ENCODE data around the gene STMN1. TPM values are rescaled to one million over a fixed set of nuclear protein-coding genes. Genes with fewer than 3 reads are reported as not detected.

STMN1 gene
- total RNA-seq, 2 experiments from 2014 or later = 487 to 493 TPM

- no peak overlapping the region for H3K27ac Mint-ChIP-seq
- no peaks in the 10 kb centered on the region for H3K27me3 Mint-ChIP-seq
- DNase-seq (no peak), ATAC-seq (no peak)
- CTCF ChIA-PET = interaction anchor here (1.3 to 20.0 kb wide), 3 partner anchors 41 to 110 kb away, joined by 3 to 417 read pairs (median 3); partner anchors contain the start of gene PAFAH2
- no peak overlapping the region for H3K4me3 Mint-ChIP-seq
- H3K4me1 Mint-ChIP-seq (ENCODE audit: low read depth) = peaks cover 5% of the 10 kb centered on the region
- TF ChIP-seq, protein P1, sequence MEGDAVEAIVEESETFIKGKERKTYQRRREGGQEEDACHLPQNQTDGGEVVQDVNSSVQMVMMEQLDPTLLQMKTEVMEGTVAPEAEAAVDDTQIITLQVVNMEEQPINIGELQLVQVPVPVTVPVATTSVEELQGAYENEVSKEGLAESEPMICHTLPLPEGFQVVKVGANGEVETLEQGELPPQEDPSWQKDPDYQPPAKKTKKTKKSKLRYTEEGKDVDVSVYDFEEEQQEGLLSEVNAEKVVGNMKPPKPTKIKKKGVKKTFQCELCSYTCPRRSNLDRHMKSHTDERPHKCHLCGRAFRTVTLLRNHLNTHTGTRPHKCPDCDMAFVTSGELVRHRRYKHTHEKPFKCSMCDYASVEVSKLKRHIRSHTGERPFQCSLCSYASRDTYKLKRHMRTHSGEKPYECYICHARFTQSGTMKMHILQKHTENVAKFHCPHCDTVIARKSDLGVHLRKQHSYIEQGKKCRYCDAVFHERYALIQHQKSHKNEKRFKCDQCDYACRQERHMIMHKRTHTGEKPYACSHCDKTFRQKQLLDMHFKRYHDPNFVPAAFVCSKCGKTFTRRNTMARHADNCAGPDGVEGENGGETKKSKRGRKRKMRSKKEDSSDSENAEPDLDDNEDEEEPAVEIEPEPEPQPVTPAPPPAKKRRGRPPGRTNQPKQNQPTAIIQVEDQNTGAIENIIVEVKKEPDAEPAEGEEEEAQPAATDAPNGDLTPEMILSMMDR (IDR thresholded peaks at IDR 0.05) = no peak
- POLR2A ChIA-PET = interaction anchor here (1.4 to 3.7 kb wide), 3 partner anchors 13 to 14 kb away, joined by 4 to 8 read pairs (median 7); partner anchors contain the start of gene PAQR7
- intact Hi-C loops (cut with micrococcal nuclease) = no loop called here
- H3K36me3 Mint-ChIP-seq (ENCODE audit: low read depth) = no peaks in the 10 kb centered on the region
- H3K9me3 Mint-ChIP-seq = no peaks in the 10 kb centered on the region
Measured at GRCh38 chr1:25889470-25889869, 16.7 kb downstream of the STMN1 start.

DNA sequence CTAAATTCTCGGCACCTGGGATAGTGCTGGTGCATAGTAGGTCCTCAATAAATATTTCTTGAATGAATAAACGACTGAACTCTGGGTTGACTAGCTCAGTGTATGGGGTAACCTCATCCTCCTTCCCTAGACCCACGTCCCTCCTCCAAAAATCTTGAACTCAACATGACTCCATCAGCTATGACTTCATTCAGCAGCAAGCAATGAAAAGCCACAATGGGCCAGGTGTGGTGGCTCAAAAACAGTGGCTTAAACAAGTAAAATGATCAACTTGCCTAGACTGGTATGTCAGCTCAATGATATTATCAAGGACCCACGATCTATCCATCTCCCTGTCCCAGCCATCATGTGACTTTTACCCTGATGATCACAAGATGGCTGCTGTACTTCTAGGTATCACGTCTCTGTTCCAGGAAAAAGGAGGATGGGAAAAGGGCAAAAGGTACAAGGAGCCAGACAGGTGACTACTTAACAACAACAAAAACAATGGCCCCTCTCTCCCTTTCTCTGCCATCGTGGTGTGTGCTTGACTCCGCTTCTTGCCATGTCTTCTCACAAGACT, 17.7 kb downstream of the STMN1 start:
- no peak overlapping the region for H3K4me3 Mint-ChIP-seq
- no peaks in the 10 kb centered on the region for H3K36me3 Mint-ChIP-seq (ENCODE audit: low read depth)
- no peak overlapping the region for H3K27ac Mint-ChIP-seq
- H3K27me3 Mint-ChIP-seq = no peaks in the 10 kb centered on the region
- DNase-seq (no peak), ATAC-seq (no peak)
- intact Hi-C loops (cut with micrococcal nuclease) = no loop called here
- TF ChIP-seq, protein P1 (IDR thresholded peaks at IDR 0.05) = no peak
- peaks cover 5% of the 10 kb centered on the region for H3K4me1 Mint-ChIP-seq (ENCODE audit: low read depth)
- POLR2A ChIA-PET = interaction anchor here (1.2 to 1.4 kb wide), 2 partner anchors 15 to 109 kb away, joined by 3 to 4 read pairs; no protein-coding TSS in a partner anchor
- no peaks in the 10 kb centered on the region for H3K9me3 Mint-ChIP-seq
- CTCF ChIA-PET = interaction anchor here (1.0 to 20.0 kb wide), 5 partner anchors 13 to 147 kb away, joined by 3 to 417 read pairs (median 3); partner anchors contain the start of genes PAFAH2 and PAQR7

DNA sequence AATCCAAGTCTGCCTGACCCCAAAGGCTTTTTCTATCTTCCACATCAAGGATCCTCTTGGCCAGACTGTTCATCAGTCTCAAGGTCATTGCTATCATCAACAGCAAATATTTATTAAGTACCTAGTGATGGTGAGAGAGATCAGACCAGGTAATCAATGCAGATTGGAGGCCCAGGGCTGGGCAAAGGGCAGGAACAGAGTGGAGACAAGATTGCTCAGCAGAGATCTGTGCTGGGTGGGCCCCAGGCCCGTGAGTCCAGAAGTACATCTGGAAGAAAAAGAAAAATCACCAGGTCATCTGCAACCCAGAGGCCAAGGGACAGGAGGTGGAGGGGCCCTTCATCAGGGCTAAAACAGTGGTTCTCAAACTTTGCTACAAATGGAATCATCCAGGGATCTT, 20.6 kb downstream of the STMN1 start:
- POLR2A ChIA-PET = interaction anchor here (0.6 kb wide), 1 partner anchor 11 kb away, joined by 3 read pairs; no protein-coding TSS in a partner anchor
- Mint-ChIP-seq H3K27me3 (no peaks in the 10 kb centered on the region), H3K9me3 (no peaks in the 10 kb centered on the region), H3K4me3 (no peak overlapping the region), H3K27ac (no peak overlapping the region), H3K4me1 (ENCODE audit: low read depth) (no peaks in the 10 kb centered on the region), H3K36me3 (ENCODE audit: low read depth) (no peaks in the 10 kb centered on the region)
- ATAC-seq = no peak
- TF ChIP-seq, protein P1 (IDR thresholded peaks at IDR 0.05) = no peak
- intact Hi-C loops (cut with micrococcal nuclease) = no loop called here
- CTCF ChIA-PET = interaction anchor here (1.3 to 3.1 kb wide), 2 partner anchors 8 to 10 kb away, joined by 3 to 15 read pairs; no protein-coding TSS in a partner anchor
- DNase-seq = no peak

DNA sequence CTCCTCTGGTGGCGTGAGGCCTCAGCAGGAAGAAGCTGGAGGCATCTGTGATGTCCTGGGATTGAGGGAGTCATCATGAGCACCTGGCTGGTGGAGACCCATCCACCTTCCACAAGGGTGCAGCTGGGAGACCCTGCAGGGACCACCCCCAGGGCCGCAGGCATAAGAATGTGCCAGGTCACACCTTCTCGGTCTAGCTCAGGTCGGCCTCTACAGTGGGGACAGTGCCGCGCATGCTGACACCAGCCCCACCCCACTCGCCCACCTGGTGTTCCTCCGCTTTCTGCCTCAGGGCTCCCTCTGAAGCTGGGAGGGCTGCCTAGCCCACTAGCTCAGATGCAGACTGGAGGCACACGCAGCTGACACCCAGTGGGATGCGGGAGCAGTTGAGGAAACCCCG, 25.0 kb downstream of the STMN1 start:
- Mint-ChIP-seq H3K9me3 (no peaks in the 10 kb centered on the region), H3K27me3 (peaks cover under 1% of the 10 kb centered on the region), H3K27ac (no peak overlapping the region), H3K36me3 (ENCODE audit: low read depth) (no peaks in the 10 kb centered on the region), H3K4me1 (ENCODE audit: low read depth) (no peaks in the 10 kb centered on the region), H3K4me3 (no peak overlapping the region)
- TF ChIP-seq, protein P1 (IDR thresholded peaks at IDR 0.05) = no peak
- no peak for ATAC-seq
- no peak for DNase-seq
- POLR2A ChIA-PET = interaction anchor here (1.1 to 1.6 kb wide), 3 partner anchors 12 to 17 kb away, joined by 3 read pairs; no protein-coding TSS in a partner anchor
- intact Hi-C loops (cut with micrococcal nuclease) = no loop called here
- CTCF ChIA-PET = interaction anchor here (1.5 kb wide), 1 partner anchor 14 kb away, joined by 8 read pairs; no protein-coding TSS in a partner anchor

DNA sequence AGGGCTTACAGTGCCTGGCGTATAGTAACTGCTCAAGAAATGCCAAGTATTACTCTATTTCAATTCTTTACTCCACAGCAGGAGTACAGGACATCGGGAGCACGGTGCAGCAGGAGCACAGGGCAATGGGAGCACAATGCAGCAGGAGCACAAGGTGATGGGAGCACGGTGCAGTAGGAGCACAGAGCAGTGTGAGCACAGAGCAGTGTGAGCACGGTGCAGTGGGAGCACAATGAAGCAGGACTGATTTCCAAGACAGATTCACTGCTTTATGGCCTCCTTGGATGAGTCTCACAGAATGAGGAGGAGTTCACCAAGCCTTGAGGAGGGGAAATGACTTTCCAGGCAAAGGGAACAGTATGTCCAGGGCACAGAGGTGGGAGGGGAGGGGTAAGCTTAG, 25.7 kb downstream of the STMN1 start:
- Mint-ChIP-seq H3K4me3 (no peak overlapping the region), H3K4me1 (ENCODE audit: low read depth) (peaks cover 3% of the 10 kb centered on the region), H3K9me3 (no peaks in the 10 kb centered on the region), H3K36me3 (ENCODE audit: low read depth) (no peaks in the 10 kb centered on the region), H3K27ac (no peak overlapping the region), H3K27me3 (peaks cover 4% of the 10 kb centered on the region)
- intact Hi-C loops (cut with micrococcal nuclease) = no loop called here
- TF ChIP-seq, protein P1 (IDR thresholded peaks at IDR 0.05) = no peak
- ATAC-seq (no peak), DNase-seq (no peak)
- POLR2A ChIA-PET = interaction anchor here (1.1 kb wide), 1 partner anchor 18 kb away, joined by 3 read pairs; no protein-coding TSS in a partner anchor
- CTCF ChIA-PET = interaction anchor here (1.0 kb wide), 1 partner anchor 117 kb away, joined by 3 read pairs; the partner anchor contains the start of gene PAFAH2

Measured in activated CD8-positive, alpha-beta T cell treated with anti-CD3 and anti-CD28 coated beads for 36 hours (primary cell).